Activated CD4-positive, CD25-positive, alpha-beta regulatory T cell treated with anti-CD3 and anti-CD28 coated beads, Interleukin-2, amount 50 U/mL, for 16 hours (primary cell): Measurements from ENCODE around the gene SAMD8.
A peak's percentile ranks its signal among the peaks of the same experiment; 100 is the strongest.
"Not testable (repeated sequence)": the region's sequence is repeated elsewhere in the genome, so short reads cannot be mapped to it uniquely, and the experiment has no call there.

ENCODE experiments used
- DNase-seq: peaks from one replicate; pipeline ENCODE4 v3.0.0-alpha.2; 2020; ENCODE audit warnings: low read depth, low spot score

Gene SAMD8

DNA sequence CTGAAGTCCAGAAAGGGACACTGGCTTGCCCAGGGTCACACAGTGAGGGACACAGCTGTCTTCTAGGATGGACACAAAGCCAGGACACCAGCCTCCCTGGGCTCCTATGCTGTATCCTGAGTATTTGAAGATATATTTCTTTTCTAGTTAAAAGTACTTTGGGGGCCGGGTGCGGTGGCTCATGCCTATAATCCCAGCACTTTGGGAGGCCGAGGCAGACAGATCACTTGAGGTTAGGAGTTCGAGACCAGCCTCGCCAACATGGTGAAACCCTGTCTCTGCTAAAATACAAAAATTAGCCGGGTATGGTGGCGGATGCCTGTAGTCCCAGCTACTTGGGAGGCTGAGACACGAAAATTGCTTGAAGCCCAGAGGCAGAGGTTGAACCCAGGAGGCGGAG lies 4.6 kb upstream of the SAMD8 start:
- not testable (repeated sequence) for DNase-seq

DNA sequence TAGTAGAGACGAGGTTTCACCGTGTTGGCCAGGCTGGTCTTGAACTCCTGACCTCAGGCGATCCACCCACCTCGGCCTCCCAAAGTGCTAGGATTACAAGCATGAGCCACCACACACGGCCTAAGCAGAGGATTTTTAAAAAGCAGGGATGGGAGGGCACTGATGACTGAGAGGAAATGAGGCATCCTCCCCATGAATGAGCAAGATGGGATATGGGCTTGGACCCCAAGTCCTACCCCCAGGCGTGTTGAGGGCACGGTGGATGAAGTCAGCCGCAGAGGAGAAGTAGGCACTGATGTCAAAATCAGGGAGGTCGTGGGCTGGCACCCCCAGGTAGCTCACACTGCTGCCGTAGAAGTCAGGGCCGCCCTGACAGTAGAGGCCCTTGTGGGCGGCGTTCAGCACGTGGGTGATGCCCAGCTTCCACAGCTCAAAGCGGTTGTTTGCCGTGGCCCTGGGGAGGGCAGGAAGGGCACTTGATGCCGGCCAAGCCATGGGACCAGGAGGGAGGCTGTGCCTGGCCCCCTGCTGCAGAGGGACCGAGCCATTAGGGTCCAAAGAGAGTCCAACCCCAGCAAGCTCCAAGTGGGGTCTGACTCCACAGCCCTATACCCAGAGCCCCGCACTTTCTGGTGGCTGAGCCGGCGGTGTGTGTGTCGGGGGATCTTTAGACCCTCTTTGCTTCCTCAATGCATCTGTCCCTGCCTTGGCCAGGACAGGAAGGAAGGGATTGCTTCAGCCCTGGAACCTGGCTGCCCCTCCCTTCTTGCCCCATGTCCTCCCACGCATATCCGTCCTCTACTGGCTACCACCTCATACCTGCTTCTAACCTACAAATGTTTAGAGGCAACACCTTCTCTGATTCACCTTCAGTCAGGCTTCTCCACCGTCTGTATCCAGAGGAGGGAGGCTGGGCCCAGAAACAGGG lies 3.4 kb upstream of the SAMD8 start:
- no peak for DNase-seq

DNA sequence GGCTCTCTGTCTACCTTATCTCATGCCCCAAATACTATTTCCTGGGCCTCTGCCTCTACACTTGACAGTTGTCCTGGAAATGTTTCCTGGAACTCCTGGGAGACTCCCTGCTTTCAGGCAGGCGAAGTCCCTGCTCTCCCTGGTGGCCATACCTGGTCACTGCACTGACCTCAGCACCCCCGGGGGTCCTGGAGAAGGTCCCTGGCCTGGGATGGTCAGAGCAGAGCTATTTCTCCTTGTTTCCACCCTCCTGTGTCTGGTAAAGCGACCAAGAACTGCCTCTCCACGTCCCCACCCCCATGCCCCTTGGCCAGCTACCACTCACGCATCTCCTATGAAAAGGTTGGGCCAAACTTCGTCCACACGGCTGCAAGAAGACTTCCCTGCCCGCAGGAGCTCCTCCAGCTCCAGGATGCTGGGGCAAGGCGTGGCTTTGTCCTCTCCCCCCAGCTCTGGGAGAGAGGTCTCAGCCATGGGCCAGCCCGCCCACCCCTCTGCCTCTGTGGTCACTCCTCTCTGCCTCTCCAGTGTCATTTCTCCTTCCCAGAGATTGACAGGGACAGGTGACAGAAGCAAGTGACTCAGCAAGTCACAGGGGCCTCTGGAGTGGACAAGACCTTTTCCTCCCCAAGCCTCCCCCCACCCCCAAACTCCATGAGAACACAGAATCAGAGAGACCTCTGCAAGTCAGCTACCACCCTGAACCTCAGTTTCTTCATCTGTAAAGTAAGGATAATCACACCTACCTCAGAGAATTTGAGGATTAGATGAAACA lies 2.6 kb upstream of the SAMD8 start:
- no peak for DNase-seq

- DNase-seq, result no peak
Observed at GRCh38 chr10:75109459-75109778, 2.0 kb upstream of the SAMD8 start.

DNA sequence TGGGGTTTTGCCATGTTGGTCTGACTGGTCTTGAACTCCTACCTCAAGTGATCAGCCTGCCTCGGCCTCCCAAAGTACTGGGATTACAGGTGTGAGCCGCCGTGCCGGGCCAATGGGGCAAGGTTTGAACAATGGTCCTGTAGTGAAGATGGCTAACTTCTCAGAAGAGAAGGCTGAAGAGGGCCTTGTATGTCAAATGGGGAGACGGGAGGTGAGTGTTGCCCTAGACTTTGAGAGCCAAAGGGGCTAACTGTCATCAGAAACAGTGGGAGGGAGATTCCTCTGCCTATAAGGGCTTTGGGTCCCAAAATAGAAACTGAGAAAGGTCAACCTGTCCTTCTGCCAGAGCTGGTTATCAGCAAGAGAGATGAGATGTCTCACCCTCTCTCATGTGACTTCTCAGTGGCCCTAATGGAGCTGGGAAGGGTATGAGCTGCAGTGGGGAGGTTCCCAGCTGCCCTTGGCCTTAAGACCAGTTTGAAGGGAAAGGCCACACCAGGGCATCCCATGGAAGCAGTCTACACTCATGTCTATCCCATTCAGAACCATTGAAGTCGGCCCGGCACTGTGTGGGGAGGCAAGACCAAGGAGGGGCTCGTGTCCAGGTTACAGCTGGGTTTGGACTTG lies 1.3 kb upstream of the SAMD8 start:
- no peak for DNase-seq

DNA sequence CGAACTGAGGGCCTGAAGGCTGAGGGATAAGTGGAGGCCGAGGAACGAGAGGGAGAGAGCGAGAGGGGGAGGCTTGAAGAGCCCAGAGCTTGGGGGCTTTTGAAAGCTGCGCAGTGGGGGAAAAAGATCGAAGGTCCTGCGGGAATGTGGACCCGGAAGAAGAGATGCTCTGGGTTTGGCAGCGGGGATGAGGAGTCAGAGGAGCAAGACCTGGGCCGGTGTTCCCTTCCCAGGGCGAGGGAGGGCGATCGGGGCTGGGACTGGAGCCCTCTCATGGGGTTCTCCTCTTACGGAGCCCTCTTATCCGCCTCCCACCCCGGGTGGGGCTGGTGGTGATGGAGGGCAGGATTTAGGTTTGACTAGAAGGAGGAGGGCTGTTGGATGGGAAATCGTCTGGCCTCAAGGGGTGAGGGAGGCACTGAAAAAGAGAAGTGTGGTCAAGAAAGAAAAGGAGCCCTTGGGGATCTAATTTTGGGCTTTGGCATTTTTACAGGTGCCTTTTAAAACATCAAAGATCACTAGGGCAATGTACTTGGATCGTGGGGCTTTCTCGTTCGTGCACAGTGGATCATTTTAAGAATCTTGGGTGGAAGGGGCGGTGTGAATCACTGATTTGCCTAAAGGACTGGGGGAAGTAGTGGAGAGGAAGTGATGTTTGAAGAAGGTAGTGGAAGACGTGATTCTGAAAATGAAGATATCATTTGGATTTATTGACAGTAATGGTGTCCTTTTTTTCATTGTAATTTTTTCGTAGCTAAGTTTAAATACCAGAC lies 637 bp downstream of the SAMD8 start:
- DNase-seq, result peak; percentile 29

DNA sequence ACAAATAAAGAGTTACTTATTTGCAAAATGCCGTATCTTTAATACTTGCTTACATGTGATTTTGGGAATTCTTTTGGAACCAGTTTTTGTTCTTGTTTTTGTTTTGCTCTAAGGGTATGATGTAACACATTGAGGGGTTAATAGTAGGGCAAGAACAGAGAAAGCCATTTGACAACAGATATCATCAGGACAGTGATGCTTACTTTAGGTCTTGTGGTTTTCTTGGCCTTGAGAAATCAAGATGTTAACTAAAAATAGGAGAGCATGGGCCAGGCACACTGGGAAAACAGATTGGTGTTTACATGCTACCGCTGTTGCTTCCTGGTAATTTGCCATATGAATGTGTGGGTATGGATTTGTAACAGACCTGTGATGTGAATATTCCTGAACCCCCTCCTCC lies 3.7 kb downstream of the SAMD8 start:
- DNase-seq, result no peak

DNA sequence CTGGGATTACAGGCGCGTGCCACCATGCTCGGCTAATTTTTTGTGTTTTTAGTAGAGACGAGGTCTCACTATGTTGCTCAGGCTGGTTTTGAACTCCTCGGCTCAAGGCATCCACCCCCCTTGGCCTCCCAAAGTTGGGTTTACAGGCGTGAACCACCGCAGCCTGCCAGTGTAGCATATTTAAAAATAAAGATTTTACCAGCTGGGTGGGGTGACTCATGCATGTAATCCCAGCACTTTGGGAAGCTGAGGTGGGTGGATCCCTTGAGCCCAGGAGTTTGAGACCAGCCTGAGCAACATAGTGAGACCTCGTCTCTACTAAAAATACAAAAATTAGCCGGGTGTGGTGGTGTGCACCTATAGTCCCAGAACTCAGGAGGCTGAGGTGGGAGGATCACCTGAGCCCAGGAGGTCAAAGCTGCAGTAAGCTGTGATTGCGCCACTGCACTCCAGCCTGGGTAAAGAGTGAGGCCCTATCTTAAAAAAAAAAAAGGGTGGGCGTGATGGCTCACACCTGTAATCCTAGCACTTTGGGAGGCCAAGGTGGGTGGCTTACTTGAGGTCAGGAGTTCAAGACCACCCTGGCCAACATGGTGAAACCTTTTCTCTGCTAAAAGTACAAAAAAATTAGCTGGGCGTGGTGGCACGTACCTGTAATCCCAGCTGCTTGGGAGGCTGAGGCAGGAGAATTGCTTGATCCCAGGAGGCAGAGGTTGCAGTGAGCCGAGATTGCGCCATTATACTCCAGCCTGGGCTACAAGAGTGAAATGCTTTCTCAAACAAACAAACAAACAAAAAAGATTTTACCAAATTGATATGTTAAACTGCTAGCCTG lies 5.7 kb downstream of the SAMD8 start:
- DNase-seq, result not testable (repeated sequence)

DNA sequence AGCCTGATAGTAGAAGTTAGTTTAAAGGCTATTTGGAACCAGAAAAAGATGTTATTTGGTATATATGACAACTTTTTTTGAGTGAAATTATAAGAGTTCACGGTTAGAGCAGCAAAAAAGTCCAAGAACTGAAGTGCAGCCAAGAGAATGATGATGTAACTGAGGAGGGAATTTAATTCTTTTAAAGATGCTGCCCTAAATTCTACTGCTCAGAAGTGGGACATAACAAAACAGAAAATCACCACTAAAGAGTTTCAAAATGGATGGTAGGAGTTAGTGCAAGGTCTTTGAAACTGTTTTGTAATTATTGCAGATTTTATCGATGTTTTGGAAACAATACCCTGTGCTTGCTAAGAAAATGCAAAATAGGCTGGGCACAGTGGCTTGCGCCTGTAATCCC lies 6.5 kb downstream of the SAMD8 start:
- no peak for DNase-seq

DNA sequence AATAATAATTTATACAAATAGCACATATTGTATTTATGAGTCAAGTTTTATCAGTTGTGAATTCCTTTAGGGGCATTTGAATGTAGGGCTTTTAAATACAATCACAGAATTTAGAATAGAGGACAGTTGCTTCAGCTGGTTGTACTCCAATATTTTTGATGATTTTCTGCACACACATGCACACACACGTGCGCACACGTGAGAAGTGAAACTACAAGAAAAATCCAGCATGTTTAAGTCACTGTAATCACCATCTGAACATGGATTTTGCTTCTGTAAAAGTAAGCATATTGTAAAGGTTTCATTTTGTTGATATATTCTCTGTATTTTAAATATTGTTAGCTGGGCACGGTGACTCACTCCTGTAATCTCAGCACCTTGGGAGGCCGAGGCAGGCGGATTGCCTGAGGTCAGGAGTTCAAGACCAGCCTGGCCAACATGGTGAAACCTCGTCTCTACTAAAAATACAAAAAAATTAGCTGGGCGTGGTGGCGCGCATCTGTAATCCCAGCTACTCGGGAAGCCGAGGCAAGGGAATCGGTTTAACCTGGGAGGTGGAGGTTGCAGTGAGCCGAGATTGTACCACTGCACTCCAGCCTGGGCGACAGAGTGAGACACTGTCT lies 8.1 kb downstream of the SAMD8 start:
- not testable (repeated sequence) for DNase-seq

GRCh38 chr10:75121322-75121721 lies 9.9 kb downstream of the SAMD8 start:
- DNase-seq, result no peak

GRCh38 chr10:75122505-75122904 lies 11.0 kb downstream of the SAMD8 start:
- DNase-seq, result no peak

GRCh38 chr10:75123088-75123682 lies 11.7 kb downstream of the SAMD8 start:
- no peak for DNase-seq

- no peak for DNase-seq
Observed at GRCh38 chr10:75126277-75126676, 14.8 kb downstream of the SAMD8 start.

DNA sequence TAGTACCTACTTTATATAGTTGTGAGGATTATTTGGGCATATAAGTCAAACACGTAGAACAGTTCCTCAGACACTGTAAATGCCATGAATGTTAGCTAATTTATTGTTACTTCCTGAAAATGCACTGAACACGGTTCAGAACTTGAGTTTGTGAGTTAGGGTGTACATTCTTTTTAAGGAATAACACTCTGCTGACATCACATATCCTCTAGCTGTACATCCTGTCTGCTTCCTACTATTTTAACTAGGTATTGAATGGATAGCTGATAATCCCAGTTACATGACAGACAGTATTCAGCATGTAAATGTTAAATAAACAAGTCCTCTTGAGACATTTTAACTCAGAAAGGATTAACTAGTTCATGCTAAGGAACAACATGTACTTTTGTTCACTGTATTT lies 16.0 kb downstream of the SAMD8 start:
- no peak for DNase-seq

- DNase-seq, result not testable (repeated sequence)
Observed at GRCh38 chr10:75128985-75129384, 17.5 kb downstream of the SAMD8 start.

DNA sequence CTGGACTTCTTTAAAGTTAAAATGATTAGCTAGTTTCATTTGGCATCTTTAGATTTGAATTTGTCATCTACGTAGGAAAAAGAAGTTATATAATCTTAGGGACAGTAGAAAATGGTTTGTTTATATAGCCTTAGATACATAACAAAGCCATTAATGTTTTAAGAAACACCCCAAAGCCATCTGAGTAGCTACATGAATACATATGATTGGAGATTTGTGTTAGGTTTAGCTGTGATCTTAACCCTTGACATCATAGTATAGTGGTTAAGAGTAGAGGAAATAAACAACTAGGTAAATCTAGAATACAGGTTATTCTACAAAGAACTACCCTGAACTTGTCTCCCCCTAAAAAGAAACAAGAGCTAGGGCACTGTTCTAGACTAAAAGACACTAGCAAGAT lies 18.1 kb downstream of the SAMD8 start:
- no peak for DNase-seq

- not testable (repeated sequence) for DNase-seq
Observed at GRCh38 chr10:75133701-75134100, 22.2 kb downstream of the SAMD8 start.

- no peak for DNase-seq
Observed at GRCh38 chr10:75136346-75136745, 24.9 kb downstream of the SAMD8 start.
